ENCODE data around the gene SPEM1. TPM values are rescaled to one million over a fixed set of nuclear protein-coding genes. Genes with fewer than 3 reads are reported as not detected.
A peak's percentile ranks its signal among the peaks of the same experiment; 100 is the strongest.

The SPEM1 gene
- total and polyA plus RNA-seq, 10 of the 15 experiments (the other 5 are each of a cell fraction or from before 2014, with no cell fraction given), result not detected

- TF ChIP-seq SIN3A (IDR thresholded peaks at IDR 0.05; ENCODE audit: low read depth, low read length) (0 out of 2 replicates have a peak, but pooled peaks have one; percentile 24), NR2C1 (IDR thresholded peaks at IDR 0.05) (no peak), CHD1 (IDR thresholded peaks at IDR 0.05; ENCODE audit: low read depth, low read length) (no peak), IRF3 (IDR thresholded peaks at IDR 0.05) (no peak), IKZF2 (IDR thresholded peaks at IDR 0.05) (no peak; a peak in 2 of 4 replicates), CBX5 (IDR thresholded peaks at IDR 0.05; ENCODE audit: low read depth) (no peak), NRF1 (conservative IDR thresholded peaks at IDR 0.05; ENCODE audit: low read depth, low read length) (no peak), MTA2 (IDR thresholded peaks at IDR 0.05; ENCODE audit: low read depth) (peak; percentile 40; the same call in 1 of the 2 replicates)
Observed at GRCh38 chr17:7440834-7441195, 20.7 kb downstream of the SPEM1 start (continued).

DNA sequence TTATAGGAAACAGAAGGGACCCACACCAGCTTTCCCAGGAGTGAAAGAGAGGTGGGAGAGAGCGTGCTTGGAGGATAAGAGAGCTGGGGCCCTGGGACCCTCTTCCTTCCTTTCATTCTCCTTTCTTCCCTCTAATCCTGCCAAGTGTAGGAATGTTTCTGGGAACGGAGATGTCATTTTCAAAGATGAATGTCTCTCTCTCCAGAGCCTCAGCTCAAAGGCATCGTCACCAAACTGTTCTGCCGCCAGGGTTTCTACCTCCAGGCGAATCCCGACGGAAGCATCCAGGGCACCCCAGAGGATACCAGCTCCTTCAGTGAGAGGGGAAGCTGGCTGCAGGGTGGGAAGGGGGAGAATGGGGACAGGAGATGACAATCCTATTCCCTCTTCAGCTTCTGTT lies 21.1 kb downstream of the SPEM1 start:
- H3K36me3 ChIP-seq (ENCODE audit: control insufficient read depth in 2 of 2, insufficient read depth in 2 of 2, low read length in 1 of 2), result no peaks in the 10 kb centered on the region
- intact Hi-C loops (cut with micrococcal nuclease; ENCODE audit: unreplicated experiment) (no loop called here), in situ Hi-C loops (cut with MboI) (no loop called here)
- no TSS peak for BruUV-seq (replicated peaks)
- no peak overlapping the region for H2AFZ ChIP-seq (ENCODE audit: control insufficient read depth, low read depth, low read length)
- H3K9ac ChIP-seq (ENCODE audit: control insufficient read depth, insufficient read depth, low read length), result no peak overlapping the region
- no peaks in the 10 kb centered on the region for H3K9me3 ChIP-seq (replicated peaks; ENCODE audit: control insufficient read depth, insufficient read depth, low read length)
- SMC1A ChIA-PET (ENCODE audit: uncharacterized antibody, unreplicated experiment), result interaction anchor here (0.6 to 1.9 kb wide), 8 partner anchors 10 to 249 kb away, joined by 3 to 8 read pairs (median 4); partner anchors contain the start of genes SLC35G6 and ZBTB4
- H3K27me3 ChIP-seq (replicated peaks in 1 of 2; ENCODE audit: control insufficient read depth in 2 of 2, insufficient read depth in 2 of 2, low read length in 1 of 2), result peaks cover 0 to 4% of the 10 kb centered on the region in 2 experiments; a peak in 3 of 4 replicates
- CTCF ChIA-PET, result interaction anchor here (0.6 to 2.8 kb wide), 7 partner anchors 13 to 186 kb away, joined by 3 to 20 read pairs (median 3); partner anchors contain the start of genes NEURL4, SAT2 and SENP3
- DNase-seq (ENCODE audit: low read depth, low spot score) (no peak), FAIRE-seq (no peak), ATAC-seq (no peak)
- 78% methylated on average over 6 of the region's 7 CpGs for WGBS (ENCODE audit: insufficient coverage, insufficient replicate concordance, low lambda C conversion rate, missing lambda C conversion rate)
- TF ChIP-seq SRF (IDR thresholded peaks at IDR 0.05; ENCODE audit: low read depth in 2 of 2, low read length in 2 of 2), result no peak
- no peak for TF ChIP-seq MXI1 (IDR thresholded peaks at IDR 0.05; ENCODE audit: low read depth, low read length)
- TF ChIP-seq JUNB (IDR thresholded peaks at IDR 0.05), result no peak
- TF ChIP-seq NFIC (IDR thresholded peaks at IDR 0.05; ENCODE audit: low read depth, low read length), result no peak
- POLR2A ChIA-PET, result interaction anchor here (0.6 to 8.2 kb wide), 16 partner anchors 10 to 177 kb away, joined by 3 to 63 read pairs (median 4); partner anchors contain the start of genes POLR2A, SENP3 and TMEM256
- RAD21 ChIA-PET (ENCODE audit: unreplicated experiment), result interaction anchor here (0.6 to 2.5 kb wide), 7 partner anchors 11 to 119 kb away, joined by 3 to 12 read pairs (median 3); partner anchors contain the start of genes SENP3 and TMEM256
- peaks cover 5% of the 10 kb centered on the region for H3K79me2 ChIP-seq (ENCODE audit: control insufficient read depth, insufficient read depth, low read length)
- H3K4me1 ChIP-seq (ENCODE audit: control insufficient read depth, insufficient read depth, low read length), result peaks cover 32% of the 10 kb centered on the region
- no peaks in the 10 kb centered on the region for H4K20me1 ChIP-seq (ENCODE audit: control insufficient read depth, insufficient read depth)
- peak overlapping the region; percentile 89; the same call in 1 of the 2 replicates for H3K4me2 ChIP-seq (ENCODE audit: control insufficient read depth, insufficient read depth)
- no peak overlapping the region for H3K27ac ChIP-seq (ENCODE audit: control insufficient read depth, insufficient read depth)
- 0 out of 2 replicates have a peak overlapping the region, but pooled peaks have one; percentile 1 for H3K4me3 ChIP-seq

All from GM12878 (cell line).